SK-N-SH (cell line): ENCODE data around the gene CCDC175. TPM values are rescaled to one million over a fixed set of nuclear protein-coding genes. Genes with fewer than 3 reads are reported as not detected.

Experiments
- CTCF ChIA-PET: fragments of 300-600, 350-600 bp; formaldehyde crosslinking; extraction: SDS; loops from one replicate; lab custom pipeline; 2021; lab: Yijun Ruan, JAX
- POLR2A ChIA-PET: fragments of 350-600 bp; sonication (Branson Sonifier 250); formaldehyde crosslinking; extraction: SDS; loops from one replicate; lab custom pipeline; 2020; ENCODE audit warnings: antibody characterized with exemption, inconsistent platforms; lab: Yijun Ruan, JAX
- DNase-seq: peaks from one replicate; pipeline ENCODE4 v3.0.0; 2012
- H2AFZ ChIP-seq: fragments of 200-600 bp; sonication (generic); 2 replicates; pipeline ENCODE4 v1.8.1; 2016; ENCODE audit warnings: antibody characterized with exemption, mild to moderate bottlenecking, low read depth
- H3F3A ChIP-seq: fragments of 200-600 bp; sonication (generic); replicated peaks from 2 replicates; pipeline ENCODE3; 2016; ENCODE audit warnings: antibody characterized with exemption, mild to moderate bottlenecking; ENCODE audit not compliant: insufficient read depth
- H3K27ac ChIP-seq, 2 experiments: fragments of 200-500 bp in 1 of 2; fragments of 200-600 bp in 1 of 2; sonication (Bioruptor generic) in 1 of 2; sonication (generic), shearing (Covaris generic) in 1 of 2; 2 replicates each; pipeline versions ENCODE4 v1.5.1 to v1.6.1; 2014 to 2016; ENCODE audit warnings: low read depth in 2 of 2, inconsistent platforms in 1 of 2, low read length in 1 of 2, mild to moderate bottlenecking in 1 of 2, mixed read lengths in 1 of 2
- H3K27me3 ChIP-seq: fragments of 200-600 bp; sonication (generic), shearing (Covaris generic); 2 replicates; pipeline ENCODE4 v1.6.1; 2016; ENCODE audit warnings: mixed run types; ENCODE audit not compliant: insufficient read depth
- H3K36me3 ChIP-seq, 2 experiments: fragments of 200-500 bp in 1 of 2; fragments of 200-600 bp in 1 of 2; sonication (Bioruptor generic) in 1 of 2; sonication (generic) in 1 of 2; replicated peaks in 1 of 2; 2 replicates each; pipeline versions ENCODE3 to v1.5.1; 2014 to 2016; ENCODE audit warnings: low read length in 1 of 2, mild to moderate bottlenecking in 1 of 2; ENCODE audit not compliant: insufficient read depth in 2 of 2, control insufficient read depth in 1 of 2
- H3K4me1 ChIP-seq, 2 experiments: fragments of 200-500 bp in 1 of 2; fragments of 200-600 bp in 1 of 2; sonication (Bioruptor generic) in 1 of 2; sonication (generic), shearing (Covaris generic) in 1 of 2; 2 replicates each; pipeline versions ENCODE4 v1.5.1 to v1.6.1; 2014 to 2016; ENCODE audit warnings: low read depth in 1 of 2, low read length in 1 of 2, mixed run types in 1 of 2; ENCODE audit not compliant: insufficient read depth in 2 of 2, control insufficient read depth in 1 of 2
- H3K4me2 ChIP-seq: fragments of 200-600 bp; sonication (generic), shearing (Covaris generic); 2 replicates; pipeline ENCODE4 v1.6.1; 2017; ENCODE audit warnings: mixed run types
- H3K4me3 ChIP-seq, 2 experiments: fragments of 200-500 bp in 1 of 2; fragments of 200-600 bp in 1 of 2; sonication (Bioruptor generic) in 1 of 2; sonication (generic), shearing (Covaris generic) in 1 of 2; 2 replicates each; pipeline versions ENCODE4 v1.5.1 to v1.8.1; 2014 to 2016; ENCODE audit warnings: low read depth in 2 of 2, inconsistent platforms in 1 of 2, low read length in 1 of 2, mild to moderate bottlenecking in 1 of 2, mixed read lengths in 1 of 2, moderate library complexity in 1 of 2
- H3K79me2 ChIP-seq: fragments of 200-600 bp; sonication (generic); 2 replicates; pipeline ENCODE4 v1.8.1; 2017; ENCODE audit warnings: mild to moderate bottlenecking; ENCODE audit not compliant: insufficient read depth
- H3K9ac ChIP-seq: fragments of 200-600 bp; sonication (generic); 2 replicates; pipeline ENCODE4 v1.6.1; 2017; ENCODE audit warnings: mixed run types
- H3K9me2 ChIP-seq: fragments of 200-600 bp; sonication (generic); 2 replicates; pipeline ENCODE4 v1.6.1; 2017; ENCODE audit warnings: mixed run types
- H3K9me3 ChIP-seq: fragments of 200-600 bp; sonication (generic); 2 replicates; pipeline ENCODE4 v1.6.1; 2017; ENCODE audit warnings: mixed run types, mild to moderate bottlenecking, moderate library complexity
- H4K20me1 ChIP-seq: fragments of 200-600 bp; sonication (generic); 2 replicates; pipeline ENCODE4 v1.6.1; 2017; ENCODE audit warnings: mild to moderate bottlenecking, mixed run types; ENCODE audit not compliant: insufficient read depth
- CTCF ChIP-seq: fragments of 200-600 bp; sonication (generic); IDR thresholded peaks from 2 replicates; pipeline ENCODE4 v1.6.1; 2017; ENCODE audit warnings: antibody characterized with exemption, mild to moderate bottlenecking, moderate library complexity
- FOSL2 ChIP-seq: IDR thresholded peaks from 2 replicates; pipeline ENCODE4 v1.4.0; 2012; ENCODE audit warnings: low read depth, mild to moderate bottlenecking, moderate library complexity, borderline replicate concordance
- MAX ChIP-seq: IDR thresholded peaks from 2 replicates; pipeline ENCODE4 v1.4.0; 2012; ENCODE audit warnings: low read depth
- MEF2A ChIP-seq: IDR thresholded peaks from 2 replicates; pipeline ENCODE4 v1.4.0; 2012; ENCODE audit warnings: low read depth, borderline replicate concordance
- NRF1 ChIP-seq: IDR thresholded peaks from 2 replicates; pipeline ENCODE4 v1.6.1; 2012; ENCODE audit warnings: low read depth, mild to moderate bottlenecking, low read length
- POLR2AphosphoS5 ChIP-seq: IDR thresholded peaks from 2 replicates; pipeline ENCODE4 v1.6.1; 2012; ENCODE audit warnings: low read depth, low read length
- RCOR1 ChIP-seq: fragments of 150-350 bp; IDR thresholded peaks from 2 replicates; pipeline ENCODE4 v1.6.1; 2017; ENCODE audit warnings: antibody characterized with exemption, low read length
- REST ChIP-seq: IDR thresholded peaks from 2 replicates; pipeline ENCODE4 v1.6.1; 2012; ENCODE audit warnings: mild to moderate bottlenecking, low read depth, low read length, moderate library complexity
- RXRA ChIP-seq: IDR thresholded peaks from 2 replicates; pipeline ENCODE4 v1.4.0; 2012; ENCODE audit warnings: low read depth, mild to moderate bottlenecking, borderline replicate concordance
- TAF1 ChIP-seq: IDR thresholded peaks from 2 replicates; pipeline ENCODE4 v1.6.1; 2012; ENCODE audit warnings: low read depth, mild to moderate bottlenecking, low read length, moderate library complexity, borderline replicate concordance
- TCF12 ChIP-seq: IDR thresholded peaks from 2 replicates; pipeline ENCODE4 v1.4.0; 2012
- USF2 ChIP-seq: fragments of 150-350 bp; IDR thresholded peaks from 2 replicates; pipeline ENCODE4 v1.6.1; 2017; ENCODE audit warnings: antibody characterized with exemption, low read length, low read depth, borderline replicate concordance
- YY1 ChIP-seq: IDR thresholded peaks from 2 replicates; pipeline ENCODE4 v1.4.0; 2012; ENCODE audit warnings: low read depth, mild to moderate bottlenecking
- WGBS: methylation state at CpG from one replicate; pipeline ENCODE4 v1.1.6; 2017; ENCODE audit warnings: low lambda C conversion rate; 5-methylcytosine and 5-hydroxymethylcytosine counted together
- polyA plus RNA-seq, 3 experiments: library from polyadenylated mRNA; depleted of rRNA; stranded (reverse); fragments of >200 nt; gene quantifications; 2 replicates each; pipeline ENCODE4 v1.2.3, GENCODE V29; 2012

CCDC175 gene
- polyA plus RNA-seq, 1 of the 3 experiments (the other 2 are of a cell fraction), result not detected

GRCh38 chr14:59583755-59584154, 7.1 kb upstream of the CCDC175 start:
- ChIA-PET POLR2A (no interaction called here), CTCF (interaction anchor here (1.1 to 9.6 kb wide), 3 partner anchors 10 to 74 kb away, joined by 4 to 198 read pairs (median 7); no protein-coding TSS in a partner anchor)
- WGBS, result 83% methylated on average over 2 of the region's 2 CpGs
- Histone ChIP-seq H3K4me2 (no peak overlapping the region), H3K36me3 (no peaks in the 10 kb centered on the region), H3K4me3 (no peak overlapping the region), H2AFZ (no peak overlapping the region), H3K27me3 (no peaks in the 10 kb centered on the region; the same call in 1 of the 2 replicates), H3F3A (no peaks in the 10 kb centered on the region), H4K20me1 (no peaks in the 10 kb centered on the region), H3K9me3 (no peaks in the 10 kb centered on the region), H3K4me1 (peaks cover 2 to 7% of the 10 kb centered on the region in 2 experiments; a peak in 2 of 4 replicates), H3K9me2 (no peaks in the 10 kb centered on the region), H3K27ac (no peak overlapping the region), H3K9ac (no peak overlapping the region), H3K79me2 (no peaks in the 10 kb centered on the region)
- no peak for DNase-seq
- TF ChIP-seq MAX (no peak), POLR2AphosphoS5 (no peak), RCOR1 (no peak), FOSL2 (no peak), TAF1 (no peak)

- ChIA-PET POLR2A (no interaction called here), CTCF (interaction anchor here (9.6 kb wide), 1 partner anchor 73 kb away, joined by 198 read pairs; no protein-coding TSS in a partner anchor)
These were observed 6.4 kb upstream of the CCDC175 start for GRCh38 chr14:59582845-59583509.

More at GRCh38 chr14:59582845-59583509, 6.4 kb upstream of the CCDC175 start:
- Histone ChIP-seq H3K9me3 (no peaks in the 10 kb centered on the region), H3K4me3 (no peak overlapping the region), H3K27me3 (peaks cover 3% of the 10 kb centered on the region; the same call in 1 of the 2 replicates), H3K4me1 (peaks cover 2 to 7% of the 10 kb centered on the region in 2 experiments; a peak in 2 of 4 replicates), H3K79me2 (no peaks in the 10 kb centered on the region), H3K9ac (no peak overlapping the region), H2AFZ (no peak overlapping the region), H3K4me2 (no peak overlapping the region), H3K36me3 (no peaks in the 10 kb centered on the region), H3F3A (no peaks in the 10 kb centered on the region), H4K20me1 (no peaks in the 10 kb centered on the region), H3K27ac (no peak overlapping the region), H3K9me2 (no peaks in the 10 kb centered on the region)
- TF ChIP-seq CTCF (no peak), MEF2A (no peak), RXRA (no peak), YY1 (no peak), REST (no peak), FOSL2 (no peak), TCF12 (no peak), MAX (no peak), NRF1 (no peak), USF2 (no peak)
- no peak for DNase-seq
- 88% methylated on average over 23 of the region's 23 CpGs for WGBS
